Neural cell (in vitro differentiated cells): Measurements from ENCODE around the gene C1QC. TPM values are rescaled to one million over a fixed set of nuclear protein-coding genes. Genes with fewer than 3 reads are reported as not detected.

Experiments
- H2AFZ ChIP-seq: fragments of 200-600, 300-800 bp; sonication (generic), shearing (Covaris generic); 2 replicates; pipeline ENCODE4 v1.6.0; 2014; ENCODE audit warnings: low read depth, mild to moderate bottlenecking, antibody characterized with exemption, low read length, moderate library complexity
- H3F3A ChIP-seq: fragments of 200-600 bp; shearing (Covaris generic); 2 replicates; pipeline ENCODE4 v1.6.1; 2016; ENCODE audit warnings: mild to moderate bottlenecking, moderate library complexity, mixed read lengths, antibody characterized with exemption, low read length; ENCODE audit not compliant: insufficient read depth, poor library complexity, severe bottlenecking
- H3K27ac ChIP-seq: fragments of 200-600, 300-800 bp; sonication (generic), shearing (Covaris generic); 2 replicates; pipeline ENCODE4 v1.5.1; 2014; ENCODE audit warnings: mild to moderate bottlenecking, low read length, moderate library complexity
- H3K27me3 ChIP-seq: fragments of 300-800, 200-600 bp; sonication (generic), shearing (Covaris generic); 2 replicates; pipeline ENCODE4 v1.6.0; 2014; ENCODE audit warnings: mild to moderate bottlenecking, low read depth, low read length, moderate library complexity; ENCODE audit not compliant: insufficient read depth
- H3K36me3 ChIP-seq: fragments of 300-800, 200-600 bp; sonication (generic), shearing (Covaris generic); 2 replicates; pipeline ENCODE4 v1.5.1; 2014; ENCODE audit warnings: mild to moderate bottlenecking, antibody characterized with exemption, low read length, moderate library complexity; ENCODE audit not compliant: insufficient read depth
- H3K4me2 ChIP-seq: fragments of 300-800, 200-600 bp; sonication (generic), shearing (Covaris generic); 2 replicates; pipeline ENCODE4 v1.6.0; 2014; ENCODE audit warnings: mild to moderate bottlenecking, low read length
- H3K4me3 ChIP-seq: fragments of 300-800, 200-600 bp; sonication (generic), shearing (Covaris generic); 2 replicates; pipeline ENCODE4 v1.5.1; 2014; ENCODE audit warnings: mild to moderate bottlenecking, low read length, moderate library complexity
- H3K79me2 ChIP-seq: fragments of 200-600 bp; shearing (Covaris generic); replicated peaks from 2 replicates; pipeline ENCODE4 v1.6.0; 2014; ENCODE audit warnings: mild to moderate bottlenecking, low read length, moderate library complexity; ENCODE audit not compliant: insufficient read depth
- H3K9ac ChIP-seq: fragments of 300-800, 200-600 bp; sonication (generic), shearing (Covaris generic); 2 replicates; pipeline ENCODE4 v1.6.1; 2016; ENCODE audit warnings: mild to moderate bottlenecking, low read length, mixed read lengths
- H3K9me2 ChIP-seq: fragments of 200-600 bp; shearing (Covaris generic); 2 replicates; pipeline ENCODE4 v1.6.1; 2016; ENCODE audit warnings: mild to moderate bottlenecking, low read length, mixed read lengths; ENCODE audit not compliant: insufficient read depth
- H3K9me3 ChIP-seq: fragments of 200-600, 300-800 bp; sonication (generic), shearing (Covaris generic); 2 replicates; pipeline ENCODE4 v1.6.1; 2016; ENCODE audit warnings: mild to moderate bottlenecking, mixed run types, low read length, moderate library complexity, mixed read lengths
- H4K20me1 ChIP-seq: fragments of 200-600 bp; shearing (Covaris generic); 2 replicates; pipeline ENCODE4 v1.6.1; 2016; ENCODE audit warnings: mild to moderate bottlenecking, mixed run types; ENCODE audit not compliant: insufficient read depth
- CTCF ChIP-seq: fragments of 450-650 bp; IDR thresholded peaks from 2 replicates; pipeline ENCODE4 v1.5.1; 2014; ENCODE audit warnings: antibody characterized with exemption, mild to moderate bottlenecking, moderate library complexity; ENCODE audit not compliant: poor library complexity, severe bottlenecking
- EP300 ChIP-seq: fragments of 450-650 bp; conservative IDR thresholded peaks from 2 replicates; pipeline ENCODE4 v1.6.1; 2014; ENCODE audit warnings: antibody characterized with exemption, mild to moderate bottlenecking, moderate library complexity; ENCODE audit not compliant: poor library complexity, severe bottlenecking
- EZH2 ChIP-seq: fragments of 200-600, 300-800 bp; shearing (Covaris generic), sonication (generic); IDR thresholded peaks from 2 replicates; pipeline ENCODE4 v1.6.1; 2014; ENCODE audit warnings: antibody characterized with exemption, low read length, borderline replicate concordance, mild to moderate bottlenecking; ENCODE audit not compliant: insufficient read depth, poor library complexity, severe bottlenecking
- MXI1 ChIP-seq: fragments of 450-650 bp; conservative IDR thresholded peaks from 2 replicates; pipeline ENCODE4 v1.6.1; 2014; ENCODE audit warnings: antibody characterized with exemption, mild to moderate bottlenecking; ENCODE audit not compliant: poor library complexity, severe bottlenecking
- POLR2AphosphoS5 ChIP-seq: IDR thresholded peaks from 2 replicates; pipeline ENCODE4 v1.6.1; 2012
- RAD21 ChIP-seq: fragments of 450-650 bp; conservative IDR thresholded peaks from 2 replicates; pipeline ENCODE4 v1.6.1; 2014; ENCODE audit warnings: antibody characterized with exemption, mild to moderate bottlenecking, moderate library complexity
- REST ChIP-seq: IDR thresholded peaks from 2 replicates; pipeline ENCODE4 v1.6.1; 2012; ENCODE audit warnings: borderline replicate concordance
- SMC3 ChIP-seq: fragments of 450-650 bp; conservative IDR thresholded peaks from 2 replicates; pipeline ENCODE4 v1.6.1; 2014; ENCODE audit warnings: antibody characterized with exemption, mild to moderate bottlenecking, moderate library complexity; ENCODE audit not compliant: poor library complexity
- TAF1 ChIP-seq: IDR thresholded peaks from 2 replicates; pipeline ENCODE4 v1.6.1; 2012; ENCODE audit warnings: low read depth
- polyA plus RNA-seq: library from polyadenylated mRNA; depleted of rRNA; stranded (reverse); fragments of >200 nt; gene quantifications from 2 replicates; pipeline ENCODE4 v1.2.3, GENCODE V29; 2014

Gene C1QC
- polyA plus RNA-seq, 1 donor from 2014 or later, result not detected

GRCh38 chr1:22600817-22601605 is 42.4 kb upstream of the C1QC start:
- no peak overlapping the region for H3K27ac ChIP-seq
- no peak for TF ChIP-seq TAF1
- TF ChIP-seq POLR2AphosphoS5, result no peak
- no peak for TF ChIP-seq CTCF
- TF ChIP-seq SMC3, result no peak
- no peak for TF ChIP-seq REST
- TF ChIP-seq MXI1, result no peak
- no peak for TF ChIP-seq EP300
- TF ChIP-seq RAD21, result no peak
- no peak for TF ChIP-seq EZH2
- peaks cover 17% of the 10 kb centered on the region for H3K27me3 ChIP-seq
- no peaks in the 10 kb centered on the region for H3K36me3 ChIP-seq
- H3K9me3 ChIP-seq, result no peaks in the 10 kb centered on the region
- H3K4me3 ChIP-seq, result no peak overlapping the region
- no peak overlapping the region for H3K9ac ChIP-seq
- no peak overlapping the region for H3K4me2 ChIP-seq
- no peaks in the 10 kb centered on the region for H3K9me2 ChIP-seq
- H4K20me1 ChIP-seq, result no peaks in the 10 kb centered on the region
- H3F3A ChIP-seq, result no peaks in the 10 kb centered on the region
- no peak overlapping the region for H2AFZ ChIP-seq
- no peaks in the 10 kb centered on the region for H3K79me2 ChIP-seq

DNA sequence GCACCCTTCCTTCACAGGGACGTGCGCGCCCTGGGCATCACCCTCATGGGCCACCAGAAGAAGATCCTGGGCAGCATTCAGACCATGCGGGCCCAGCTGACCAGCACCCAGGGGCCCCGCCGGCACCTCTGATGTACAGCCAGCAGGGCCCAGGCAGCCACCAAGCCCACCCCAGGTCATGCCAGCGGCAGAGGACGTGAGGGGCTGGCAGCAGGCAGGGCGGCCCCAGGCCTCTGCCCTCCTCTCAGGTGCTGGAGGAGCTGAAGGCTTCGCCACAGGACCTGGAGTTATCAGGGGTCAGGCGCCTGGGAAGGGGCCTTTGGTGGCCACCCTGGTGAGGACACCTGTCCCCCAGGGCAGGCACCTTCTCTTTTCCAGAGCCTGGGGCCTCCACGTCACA is 41.8 kb upstream of the C1QC start:
- TF ChIP-seq SMC3 (no peak), EP300 (no peak), RAD21 (no peak), TAF1 (no peak), EZH2 (no peak), POLR2AphosphoS5 (no peak), REST (no peak), CTCF (no peak), MXI1 (no peak)
- H3K27me3 ChIP-seq, result peaks cover 22% of the 10 kb centered on the region

More for the DNA sequence above, 41.8 kb upstream of the C1QC start:
- Histone ChIP-seq H3K27ac (no peak overlapping the region), H3K36me3 (no peaks in the 10 kb centered on the region), H3K4me2 (no peak overlapping the region), H3F3A (no peaks in the 10 kb centered on the region), H2AFZ (no peak overlapping the region), H3K9ac (no peak overlapping the region), H3K4me3 (no peak overlapping the region), H3K79me2 (no peaks in the 10 kb centered on the region), H4K20me1 (no peaks in the 10 kb centered on the region), H3K9me2 (no peaks in the 10 kb centered on the region), H3K9me3 (no peaks in the 10 kb centered on the region)
